Fibroblast of villous mesenchyme (primary cell): ENCODE measurements around the gene KLF7. TPM values are rescaled to one million over a fixed set of nuclear protein-coding genes. Genes with fewer than 3 reads are reported as not detected.

ENCODE experiments used
- DNase-seq: peaks from one replicate; pipeline ENCODE4 v3.0.0-alpha.2; 2010; ENCODE audit warnings: low read depth
- H3K4me3 ChIP-seq: 2 replicates; pipeline ENCODE4 v1.5.1; 2011; ENCODE audit warnings: low read depth, mild to moderate bottlenecking, low read length
- CTCF ChIP-seq: IDR thresholded peaks from 2 replicates; pipeline ENCODE4 v1.5.1; 2012; ENCODE audit warnings: low read depth, mild to moderate bottlenecking, low read length; ENCODE audit not compliant: insufficient read depth
- total RNA-seq: library from RNA; depleted of rRNA; stranded (reverse); fragments of >200 nt; gene quantifications from 2 replicates; pipeline ENCODE4 v1.2.3, GENCODE V29; 2012

The KLF7 gene
- total RNA-seq, 1 donor, result 28.1 TPM

- H3K4me3 ChIP-seq, result no peak overlapping the region
- no peak for DNase-seq
- TF ChIP-seq CTCF, result no peak
Observed at GRCh38 chr2:207083361-207084110, 82.2 kb downstream of the KLF7 start.

GRCh38 chr2:207082619-207083018 is 83.1 kb downstream of the KLF7 start:
- H3K4me3 ChIP-seq, result no peak overlapping the region
- TF ChIP-seq CTCF, result no peak
- DNase-seq, result no peak

- no peak for TF ChIP-seq CTCF
- DNase-seq, result no peak
- no peak overlapping the region for H3K4me3 ChIP-seq
Observed at GRCh38 chr2:207078186-207078798, 87.5 kb downstream of the KLF7 start.

- no peak for DNase-seq
- H3K4me3 ChIP-seq, result no peak overlapping the region
- no peak for TF ChIP-seq CTCF
Observed at GRCh38 chr2:207077266-207077665, 88.5 kb downstream of the KLF7 start.

GRCh38 chr2:207075456-207075855 is 90.3 kb downstream of the KLF7 start:
- DNase-seq, result no peak
- no peak for TF ChIP-seq CTCF
- no peak overlapping the region for H3K4me3 ChIP-seq

- H3K4me3 ChIP-seq, result no peak overlapping the region
- peak; percentile 12 for DNase-seq
- no peak for TF ChIP-seq CTCF
Observed at GRCh38 chr2:207073801-207074678, 91.7 kb downstream of the KLF7 start.
